Measurements from ENCODE around the gene SLC45A2.

GRCh38 chr5:34003941-34004340 is 19.4 kb upstream of the SLC45A2 start:
- TF ChIP-seq, protein P1, sequence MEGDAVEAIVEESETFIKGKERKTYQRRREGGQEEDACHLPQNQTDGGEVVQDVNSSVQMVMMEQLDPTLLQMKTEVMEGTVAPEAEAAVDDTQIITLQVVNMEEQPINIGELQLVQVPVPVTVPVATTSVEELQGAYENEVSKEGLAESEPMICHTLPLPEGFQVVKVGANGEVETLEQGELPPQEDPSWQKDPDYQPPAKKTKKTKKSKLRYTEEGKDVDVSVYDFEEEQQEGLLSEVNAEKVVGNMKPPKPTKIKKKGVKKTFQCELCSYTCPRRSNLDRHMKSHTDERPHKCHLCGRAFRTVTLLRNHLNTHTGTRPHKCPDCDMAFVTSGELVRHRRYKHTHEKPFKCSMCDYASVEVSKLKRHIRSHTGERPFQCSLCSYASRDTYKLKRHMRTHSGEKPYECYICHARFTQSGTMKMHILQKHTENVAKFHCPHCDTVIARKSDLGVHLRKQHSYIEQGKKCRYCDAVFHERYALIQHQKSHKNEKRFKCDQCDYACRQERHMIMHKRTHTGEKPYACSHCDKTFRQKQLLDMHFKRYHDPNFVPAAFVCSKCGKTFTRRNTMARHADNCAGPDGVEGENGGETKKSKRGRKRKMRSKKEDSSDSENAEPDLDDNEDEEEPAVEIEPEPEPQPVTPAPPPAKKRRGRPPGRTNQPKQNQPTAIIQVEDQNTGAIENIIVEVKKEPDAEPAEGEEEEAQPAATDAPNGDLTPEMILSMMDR (IDR thresholded peaks at IDR 0.05 in 8 of 11, conservative IDR thresholded peaks at IDR 0.05 in 3 of 11) = no peak
- TF ChIP-seq POLR2A (IDR thresholded peaks at IDR 0.05) (no peak), POLR2AphosphoS5 (IDR thresholded peaks at IDR 0.05) (no peak)
